ENCODE data around the gene FAM170B.

FAM170B gene

GRCh38 chr10:49143249-49143648 lies 9.4 kb upstream of the FAM170B start:
- Histone ChIP-seq H3K4me1 (ENCODE audit: control insufficient read depth, insufficient read depth, low read length) (no peaks in the 10 kb centered on the region), H3K9me3 (ENCODE audit: control insufficient read depth, insufficient read depth, low read depth, low read length) (no peaks in the 10 kb centered on the region), H3K36me3 (ENCODE audit: control insufficient read depth in 2 of 2, insufficient read depth in 1 of 2, low read length in 2 of 2) (no peaks in the 10 kb centered on the region), H3K4me3 (ENCODE audit: low read depth, low read length) (no peak overlapping the region), H3K27ac (ENCODE audit: extremely low read depth, low read depth, low read length) (no peak overlapping the region)
- POLR2A ChIA-PET = no interaction called here
- CTCF ChIA-PET = no interaction called here
- TF ChIP-seq ZNF292 (tag by site-specific recombination; IDR thresholded peaks at IDR 0.05; ENCODE audit: borderline replicate concordance, low read depth) (no peak), REPIN1 (tag by site-specific recombination; IDR thresholded peaks at IDR 0.05; ENCODE audit: low read depth) (no peak), ZNF660 (tag by site-specific recombination; IDR thresholded peaks at IDR 0.05) (no peak), ZNF19 (tag by site-specific recombination; IDR thresholded peaks at IDR 0.05; ENCODE audit: low read depth) (no peak), ZNF274 (IDR thresholded peaks at IDR 0.05; ENCODE audit: low read length) (no peak), ZNF274 (tag by site-specific recombination; IDR thresholded peaks at IDR 0.05; ENCODE audit: borderline replicate concordance) (no peak), ZNF501 (tag by site-specific recombination; IDR thresholded peaks at IDR 0.05) (no peak), ZNF423 (tag by site-specific recombination; IDR thresholded peaks at IDR 0.05) (no peak), ZNF146 (tag by site-specific recombination; IDR thresholded peaks at IDR 0.05) (no peak), ZNF707 (tag by site-specific recombination; IDR thresholded peaks at IDR 0.05) (no peak), ZNF114 (tag by site-specific recombination; IDR thresholded peaks at IDR 0.05) (no peak), RBAK (tag by site-specific recombination; IDR thresholded peaks at IDR 0.05) (no peak)
- TF ChIP-seq, protein P1, sequence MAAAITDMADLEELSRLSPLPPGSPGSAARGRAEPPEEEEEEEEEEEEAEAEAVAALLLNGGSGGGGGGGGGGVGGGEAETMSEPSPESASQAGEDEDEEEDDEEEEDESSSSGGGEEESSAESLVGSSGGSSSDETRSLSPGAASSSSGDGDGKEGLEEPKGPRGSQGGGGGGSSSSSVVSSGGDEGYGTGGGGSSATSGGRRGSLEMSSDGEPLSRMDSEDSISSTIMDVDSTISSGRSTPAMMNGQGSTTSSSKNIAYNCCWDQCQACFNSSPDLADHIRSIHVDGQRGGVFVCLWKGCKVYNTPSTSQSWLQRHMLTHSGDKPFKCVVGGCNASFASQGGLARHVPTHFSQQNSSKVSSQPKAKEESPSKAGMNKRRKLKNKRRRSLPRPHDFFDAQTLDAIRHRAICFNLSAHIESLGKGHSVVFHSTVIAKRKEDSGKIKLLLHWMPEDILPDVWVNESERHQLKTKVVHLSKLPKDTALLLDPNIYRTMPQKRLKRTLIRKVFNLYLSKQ (tag by site-specific recombination; IDR thresholded peaks at IDR 0.05; ENCODE audit: borderline replicate concordance) = no peak

GRCh38 chr10:49141541-49142332 lies 7.9 kb upstream of the FAM170B start:
- ChIA-PET POLR2A (no interaction called here), CTCF (no interaction called here)
- H3K4me1 ChIP-seq (ENCODE audit: control insufficient read depth, insufficient read depth, low read length) = no peaks in the 10 kb centered on the region
- no peak overlapping the region for H3K4me3 ChIP-seq (ENCODE audit: low read depth, low read length)
- no peak overlapping the region for H3K27ac ChIP-seq (ENCODE audit: extremely low read depth, low read depth, low read length)
- H3K36me3 ChIP-seq (ENCODE audit: control insufficient read depth in 2 of 2, insufficient read depth in 1 of 2, low read length in 2 of 2) = no peaks in the 10 kb centered on the region
- no peak for TF ChIP-seq ZNF530 (tag by site-specific recombination; IDR thresholded peaks at IDR 0.05; ENCODE audit: low read depth)
- TF ChIP-seq ZNF416 (tag by site-specific recombination; IDR thresholded peaks at IDR 0.05) = no peak
- TF ChIP-seq, protein P2, sequence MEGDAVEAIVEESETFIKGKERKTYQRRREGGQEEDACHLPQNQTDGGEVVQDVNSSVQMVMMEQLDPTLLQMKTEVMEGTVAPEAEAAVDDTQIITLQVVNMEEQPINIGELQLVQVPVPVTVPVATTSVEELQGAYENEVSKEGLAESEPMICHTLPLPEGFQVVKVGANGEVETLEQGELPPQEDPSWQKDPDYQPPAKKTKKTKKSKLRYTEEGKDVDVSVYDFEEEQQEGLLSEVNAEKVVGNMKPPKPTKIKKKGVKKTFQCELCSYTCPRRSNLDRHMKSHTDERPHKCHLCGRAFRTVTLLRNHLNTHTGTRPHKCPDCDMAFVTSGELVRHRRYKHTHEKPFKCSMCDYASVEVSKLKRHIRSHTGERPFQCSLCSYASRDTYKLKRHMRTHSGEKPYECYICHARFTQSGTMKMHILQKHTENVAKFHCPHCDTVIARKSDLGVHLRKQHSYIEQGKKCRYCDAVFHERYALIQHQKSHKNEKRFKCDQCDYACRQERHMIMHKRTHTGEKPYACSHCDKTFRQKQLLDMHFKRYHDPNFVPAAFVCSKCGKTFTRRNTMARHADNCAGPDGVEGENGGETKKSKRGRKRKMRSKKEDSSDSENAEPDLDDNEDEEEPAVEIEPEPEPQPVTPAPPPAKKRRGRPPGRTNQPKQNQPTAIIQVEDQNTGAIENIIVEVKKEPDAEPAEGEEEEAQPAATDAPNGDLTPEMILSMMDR (tag by site-specific recombination; IDR thresholded peaks at IDR 0.05) = no peak
- TF ChIP-seq, protein P3, sequence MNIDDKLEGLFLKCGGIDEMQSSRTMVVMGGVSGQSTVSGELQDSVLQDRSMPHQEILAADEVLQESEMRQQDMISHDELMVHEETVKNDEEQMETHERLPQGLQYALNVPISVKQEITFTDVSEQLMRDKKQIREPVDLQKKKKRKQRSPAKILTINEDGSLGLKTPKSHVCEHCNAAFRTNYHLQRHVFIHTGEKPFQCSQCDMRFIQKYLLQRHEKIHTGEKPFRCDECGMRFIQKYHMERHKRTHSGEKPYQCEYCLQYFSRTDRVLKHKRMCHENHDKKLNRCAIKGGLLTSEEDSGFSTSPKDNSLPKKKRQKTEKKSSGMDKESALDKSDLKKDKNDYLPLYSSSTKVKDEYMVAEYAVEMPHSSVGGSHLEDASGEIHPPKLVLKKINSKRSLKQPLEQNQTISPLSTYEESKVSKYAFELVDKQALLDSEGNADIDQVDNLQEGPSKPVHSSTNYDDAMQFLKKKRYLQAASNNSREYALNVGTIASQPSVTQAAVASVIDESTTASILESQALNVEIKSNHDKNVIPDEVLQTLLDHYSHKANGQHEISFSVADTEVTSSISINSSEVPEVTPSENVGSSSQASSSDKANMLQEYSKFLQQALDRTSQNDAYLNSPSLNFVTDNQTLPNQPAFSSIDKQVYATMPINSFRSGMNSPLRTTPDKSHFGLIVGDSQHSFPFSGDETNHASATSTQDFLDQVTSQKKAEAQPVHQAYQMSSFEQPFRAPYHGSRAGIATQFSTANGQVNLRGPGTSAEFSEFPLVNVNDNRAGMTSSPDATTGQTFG (tag by site-specific recombination; IDR thresholded peaks at IDR 0.05; ENCODE audit: borderline replicate concordance) = no peak
- TF ChIP-seq, protein P4, sequence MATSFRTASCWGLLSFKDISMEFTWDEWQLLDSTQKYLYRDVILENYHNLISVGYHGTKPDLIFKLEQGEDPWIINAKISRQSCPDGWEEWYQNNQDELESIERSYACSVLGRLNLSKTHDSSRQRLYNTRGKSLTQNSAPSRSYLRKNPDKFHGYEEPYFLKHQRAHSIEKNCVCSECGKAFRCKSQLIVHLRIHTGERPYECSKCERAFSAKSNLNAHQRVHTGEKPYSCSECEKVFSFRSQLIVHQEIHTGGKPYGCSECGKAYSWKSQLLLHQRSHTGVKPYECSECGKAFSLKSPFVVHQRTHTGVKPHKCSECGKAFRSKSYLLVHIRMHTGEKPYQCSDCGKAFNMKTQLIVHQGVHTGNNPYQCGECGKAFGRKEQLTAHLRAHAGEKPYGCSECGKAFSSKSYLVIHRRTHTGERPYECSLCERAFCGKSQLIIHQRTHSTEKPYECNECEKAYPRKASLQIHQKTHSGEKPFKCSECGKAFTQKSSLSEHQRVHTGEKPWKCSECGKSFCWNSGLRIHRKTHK (tag by site-specific recombination; IDR thresholded peaks at IDR 0.05) = no peak
- no peak for TF ChIP-seq ZSCAN16 (tag by site-specific recombination; IDR thresholded peaks at IDR 0.05)
- TF ChIP-seq ZBTB48 (tag by site-specific recombination; IDR thresholded peaks at IDR 0.05) = no peak
- no peak for TF ChIP-seq ZNF157 (tag by site-specific recombination; IDR thresholded peaks at IDR 0.05)
- no peak for TF ChIP-seq SCRT2 (tag by site-specific recombination; IDR thresholded peaks at IDR 0.05)
- no peak for TF ChIP-seq ZNF350 (tag by site-specific recombination; IDR thresholded peaks at IDR 0.05)
- TF ChIP-seq, protein P5, sequence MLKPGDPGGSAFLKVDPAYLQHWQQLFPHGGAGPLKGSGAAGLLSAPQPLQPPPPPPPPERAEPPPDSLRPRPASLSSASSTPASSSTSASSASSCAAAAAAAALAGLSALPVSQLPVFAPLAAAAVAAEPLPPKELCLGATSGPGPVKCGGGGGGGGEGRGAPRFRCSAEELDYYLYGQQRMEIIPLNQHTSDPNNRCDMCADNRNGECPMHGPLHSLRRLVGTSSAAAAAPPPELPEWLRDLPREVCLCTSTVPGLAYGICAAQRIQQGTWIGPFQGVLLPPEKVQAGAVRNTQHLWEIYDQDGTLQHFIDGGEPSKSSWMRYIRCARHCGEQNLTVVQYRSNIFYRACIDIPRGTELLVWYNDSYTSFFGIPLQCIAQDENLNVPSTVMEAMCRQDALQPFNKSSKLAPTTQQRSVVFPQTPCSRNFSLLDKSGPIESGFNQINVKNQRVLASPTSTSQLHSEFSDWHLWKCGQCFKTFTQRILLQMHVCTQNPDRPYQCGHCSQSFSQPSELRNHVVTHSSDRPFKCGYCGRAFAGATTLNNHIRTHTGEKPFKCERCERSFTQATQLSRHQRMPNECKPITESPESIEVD (tag by site-specific recombination; IDR thresholded peaks at IDR 0.05) = no peak
- no peak for TF ChIP-seq ZNF660 (tag by site-specific recombination; IDR thresholded peaks at IDR 0.05)
- TF ChIP-seq SP2 (tag by site-specific recombination; IDR thresholded peaks at IDR 0.05) = no peak
- no peaks in the 10 kb centered on the region for H3K9me3 ChIP-seq (ENCODE audit: control insufficient read depth, insufficient read depth, low read depth, low read length)
